DOHH2 (cell line): ENCODE data around the gene CITED4.

Source experiments
- H3F3A ChIP-seq: fragments of 200-600 bp; sonication (generic), shearing (Covaris generic); 2 replicates; pipeline ENCODE4 v1.6.0; 2016; ENCODE audit warnings: antibody characterized with exemption, mild to moderate bottlenecking; ENCODE audit not compliant: control insufficient read depth, insufficient read depth
- H3K27ac ChIP-seq: fragments of 200-600 bp; sonication (generic); 2 replicates; pipeline ENCODE4 v1.5.1; 2014; ENCODE audit warnings: low read depth, mild to moderate bottlenecking, low read length, moderate library complexity
- H3K27me3 ChIP-seq: fragments of 200-600 bp; sonication (generic); 2 replicates; pipeline ENCODE4 v1.6.1; 2014; ENCODE audit warnings: mild to moderate bottlenecking, low read length, mixed read lengths; ENCODE audit not compliant: control insufficient read depth
- H3K36me3 ChIP-seq: fragments of 200-600 bp; sonication (generic); 2 replicates; pipeline ENCODE4 v1.6.1; 2014; ENCODE audit warnings: mild to moderate bottlenecking, low read length, moderate library complexity, mixed read lengths; ENCODE audit not compliant: control insufficient read depth
- H3K4me1 ChIP-seq: fragments of 200-600 bp; sonication (generic); 2 replicates; pipeline ENCODE4 v1.6.1; 2014; ENCODE audit warnings: mild to moderate bottlenecking, low read length, mixed read lengths; ENCODE audit not compliant: control insufficient read depth
- H3K4me2 ChIP-seq: fragments of 200-600 bp; sonication (generic); 2 replicates; pipeline ENCODE4 v1.6.0; 2014; ENCODE audit warnings: mild to moderate bottlenecking, low read length, moderate library complexity
- H3K4me3 ChIP-seq: fragments of 200-600 bp; sonication (generic); 2 replicates; pipeline ENCODE4 v1.5.1; 2014; ENCODE audit warnings: mild to moderate bottlenecking, low read length, mixed read lengths
- H3K79me2 ChIP-seq: fragments of 200-600 bp; sonication (generic); 2 replicates; pipeline ENCODE4 v1.6.1; 2014; ENCODE audit warnings: mild to moderate bottlenecking, low read length, mixed read lengths; ENCODE audit not compliant: control insufficient read depth
- H3K9me2 ChIP-seq: fragments of 200-600 bp; sonication (generic); replicated peaks from 2 replicates; pipeline ENCODE4 v1.6.1; 2014; ENCODE audit warnings: mild to moderate bottlenecking, low read length, mixed read lengths; ENCODE audit not compliant: control insufficient read depth
- H3K9me3 ChIP-seq: fragments of 200-600 bp; sonication (generic); 2 replicates; pipeline ENCODE4 v1.6.1; 2014; ENCODE audit warnings: antibody characterized with exemption, low read length, mixed read lengths; ENCODE audit not compliant: control insufficient read depth, insufficient read depth
- H4K20me1 ChIP-seq: fragments of 200-600 bp; sonication (generic); 2 replicates; pipeline ENCODE4 v1.6.0; 2014; ENCODE audit warnings: low read depth, mild to moderate bottlenecking, antibody characterized with exemption, low read length, moderate library complexity; ENCODE audit not compliant: control insufficient read depth, insufficient read depth
- EZH2phosphoT487 ChIP-seq: fragments of 200-600 bp; sonication (generic); IDR thresholded peaks from 2 replicates; pipeline ENCODE4 v1.6.1; 2017; ENCODE audit warnings: borderline replicate concordance, mild to moderate bottlenecking, antibody characterized with exemption, low read length, moderate library complexity, mixed read lengths
- TF ChIP-seq, protein P1 (sequence below): fragments of 200-600 bp; sonication (generic); IDR thresholded peaks from one replicate; pipeline ENCODE4 v1.5.1; 2014; ENCODE audit warnings: antibody characterized with exemption, mild to moderate bottlenecking, low read depth, low read length; ENCODE audit not compliant: poor library complexity, severe bottlenecking

The CITED4 gene

DNA sequence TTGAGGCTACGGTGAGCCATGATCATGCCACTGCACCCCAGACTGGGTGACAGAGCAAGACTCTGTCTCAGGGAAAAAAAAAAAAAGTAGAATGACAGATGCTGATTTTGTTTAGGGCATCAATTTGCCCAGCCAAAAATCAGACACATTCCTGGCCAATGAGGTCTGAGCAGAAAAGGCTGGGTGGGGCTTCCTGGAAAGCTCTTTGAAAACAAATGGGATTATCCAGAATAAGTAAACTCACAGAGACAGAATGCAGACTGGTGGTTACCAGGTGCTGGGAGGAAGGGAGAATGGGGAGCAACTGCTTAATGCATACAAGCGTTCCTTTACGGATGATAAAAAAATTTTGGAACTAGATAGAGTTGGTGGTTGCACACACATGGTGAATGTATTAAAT, 10.1 kb upstream of the CITED4 start:
- H3K36me3 ChIP-seq: no peaks in the 10 kb centered on the region
- no peaks in the 10 kb centered on the region for H4K20me1 ChIP-seq
- peaks cover 13% of the 10 kb centered on the region; the same call in 1 of the 2 replicates for H3K27me3 ChIP-seq
- TF ChIP-seq, protein P1, sequence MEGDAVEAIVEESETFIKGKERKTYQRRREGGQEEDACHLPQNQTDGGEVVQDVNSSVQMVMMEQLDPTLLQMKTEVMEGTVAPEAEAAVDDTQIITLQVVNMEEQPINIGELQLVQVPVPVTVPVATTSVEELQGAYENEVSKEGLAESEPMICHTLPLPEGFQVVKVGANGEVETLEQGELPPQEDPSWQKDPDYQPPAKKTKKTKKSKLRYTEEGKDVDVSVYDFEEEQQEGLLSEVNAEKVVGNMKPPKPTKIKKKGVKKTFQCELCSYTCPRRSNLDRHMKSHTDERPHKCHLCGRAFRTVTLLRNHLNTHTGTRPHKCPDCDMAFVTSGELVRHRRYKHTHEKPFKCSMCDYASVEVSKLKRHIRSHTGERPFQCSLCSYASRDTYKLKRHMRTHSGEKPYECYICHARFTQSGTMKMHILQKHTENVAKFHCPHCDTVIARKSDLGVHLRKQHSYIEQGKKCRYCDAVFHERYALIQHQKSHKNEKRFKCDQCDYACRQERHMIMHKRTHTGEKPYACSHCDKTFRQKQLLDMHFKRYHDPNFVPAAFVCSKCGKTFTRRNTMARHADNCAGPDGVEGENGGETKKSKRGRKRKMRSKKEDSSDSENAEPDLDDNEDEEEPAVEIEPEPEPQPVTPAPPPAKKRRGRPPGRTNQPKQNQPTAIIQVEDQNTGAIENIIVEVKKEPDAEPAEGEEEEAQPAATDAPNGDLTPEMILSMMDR: no peak
- no peak for TF ChIP-seq EZH2phosphoT487
- H3K4me3 ChIP-seq: no peak overlapping the region
- H3K4me2 ChIP-seq: no peak overlapping the region
- no peaks in the 10 kb centered on the region for H3K79me2 ChIP-seq
- no peak overlapping the region for H3K27ac ChIP-seq
- no peaks in the 10 kb centered on the region for H3F3A ChIP-seq
- H3K9me3 ChIP-seq: no peaks in the 10 kb centered on the region
- H3K9me2 ChIP-seq: no peaks in the 10 kb centered on the region
- H3K4me1 ChIP-seq: no peaks in the 10 kb centered on the region

DNA sequence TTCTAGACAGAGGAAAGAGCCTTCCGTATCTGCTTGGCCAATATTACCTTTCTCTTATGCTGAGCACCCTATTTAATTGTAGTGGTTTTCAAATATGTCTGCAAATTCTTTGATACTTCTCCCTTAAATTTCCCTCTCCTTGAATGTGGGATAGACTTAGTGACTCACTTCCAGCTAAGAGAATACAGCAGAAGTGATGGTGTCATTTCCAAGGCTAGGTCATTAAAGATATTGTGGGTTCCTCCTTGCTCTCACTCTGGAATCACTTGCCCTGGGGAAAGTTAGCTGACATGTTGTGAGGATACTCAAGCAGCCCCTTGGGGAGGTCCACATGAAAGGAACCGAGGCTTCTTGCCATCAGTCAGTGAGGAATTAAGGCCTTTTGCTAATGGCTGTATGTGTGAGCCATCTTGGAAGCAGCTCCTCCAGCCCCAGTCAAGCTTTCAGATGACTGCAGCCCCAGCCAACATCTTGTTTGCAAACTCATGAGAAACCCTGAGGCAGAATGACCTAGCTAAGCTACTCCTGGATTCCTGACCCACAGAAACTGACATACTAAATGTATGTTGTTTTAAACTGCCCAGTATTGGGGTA, 8.1 kb upstream of the CITED4 start:
- Histone ChIP-seq H4K20me1 (no peaks in the 10 kb centered on the region), H3K4me2 (no peak overlapping the region), H3K36me3 (no peaks in the 10 kb centered on the region), H3K9me2 (no peaks in the 10 kb centered on the region), H3K79me2 (no peaks in the 10 kb centered on the region), H3K9me3 (no peaks in the 10 kb centered on the region), H3K4me3 (no peak overlapping the region), H3K27me3 (peaks cover 11% of the 10 kb centered on the region; the same call in 1 of the 2 replicates), H3K27ac (no peak overlapping the region), H3K4me1 (no peaks in the 10 kb centered on the region), H3F3A (no peaks in the 10 kb centered on the region)
- TF ChIP-seq, protein P1: no peak
- TF ChIP-seq EZH2phosphoT487: no peak

DNA sequence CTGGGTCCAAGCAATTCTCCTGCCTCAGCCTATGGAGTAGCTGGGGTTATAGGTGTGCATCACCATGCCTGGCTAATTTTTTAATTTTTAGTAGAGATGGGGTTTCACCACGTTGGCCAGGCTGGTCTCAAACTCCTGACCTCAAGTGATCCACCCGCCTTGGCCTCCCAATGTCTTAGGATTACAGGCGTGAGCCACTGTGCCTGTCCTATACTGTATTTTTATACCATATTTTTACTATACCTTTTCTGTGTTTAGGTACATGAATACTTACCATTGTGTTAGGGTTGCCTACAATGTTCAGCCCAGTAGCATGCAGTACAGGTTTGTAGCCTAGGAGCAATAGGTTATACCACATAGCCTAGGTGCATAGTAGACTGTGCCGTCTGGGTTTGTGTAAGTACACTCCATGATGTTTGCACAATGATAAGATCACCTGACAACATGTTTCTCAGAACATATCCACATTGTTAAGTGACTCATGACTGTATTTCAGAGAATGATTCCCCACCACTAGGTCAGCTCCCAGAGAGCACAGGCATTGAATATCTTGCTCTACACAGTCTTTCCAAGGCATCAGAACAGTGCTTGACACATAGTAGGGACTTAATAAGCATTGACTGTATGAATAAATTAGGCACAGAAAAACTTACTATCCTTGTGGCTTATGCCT, 6.0 kb upstream of the CITED4 start:
- no peaks in the 10 kb centered on the region for H3K4me1 ChIP-seq
- H3F3A ChIP-seq: no peaks in the 10 kb centered on the region
- H4K20me1 ChIP-seq: no peaks in the 10 kb centered on the region
- H3K36me3 ChIP-seq: no peaks in the 10 kb centered on the region
- no peak overlapping the region for H3K27ac ChIP-seq
- H3K9me3 ChIP-seq: no peaks in the 10 kb centered on the region
- TF ChIP-seq EZH2phosphoT487: no peak
- TF ChIP-seq, protein P1: no peak
- no peaks in the 10 kb centered on the region for H3K9me2 ChIP-seq
- no peaks in the 10 kb centered on the region for H3K79me2 ChIP-seq
- H3K4me2 ChIP-seq: no peak overlapping the region
- no peak overlapping the region for H3K4me3 ChIP-seq
- H3K27me3 ChIP-seq: peaks cover 8% of the 10 kb centered on the region; the same call in 1 of the 2 replicates
